Lung (tissue), 12 donors: ENCODE data around the gene SAYSD1. TPM values are rescaled to one million over a fixed set of nuclear protein-coding genes. Genes with fewer than 3 reads are reported as not detected.
A peak's percentile ranks its signal among the peaks of the same experiment; 100 is the strongest.

ENCODE experiments used
- ATAC-seq: fragments of 200-7000 bp; cut with Tn5 transposase; one replicate; pipeline ENCODE4 v1.9.1; 2020; ENCODE audit warnings: moderate number of reproducible peaks; ENCODE audit not compliant: insufficient read depth, low FRiP score
- DNase-seq, 3 donors: peaks; one replicate each; pipeline ENCODE4 v3.0.0-alpha.2; 2013 to 2017
- H3K27ac ChIP-seq, 2 donors: one replicate each; pipeline ENCODE4 v1.5.1; 2013; ENCODE audit warnings: mild to moderate bottlenecking in 2 of 2, moderate library complexity in 2 of 2, control low read depth in 1 of 2, inconsistent platforms in 1 of 2, low read depth in 1 of 2, low read length in 1 of 2
- H3K27me3 ChIP-seq, 3 donors: one replicate each; pipeline ENCODE4 v1.5.1; 2013; ENCODE audit warnings: low read length in 2 of 3; ENCODE audit not compliant: control insufficient read depth in 3 of 3, insufficient read depth in 3 of 3
- H3K36me3 ChIP-seq, 4 donors: one replicate each; pipeline ENCODE4 v1.5.1; 2013; ENCODE audit warnings: low read length in 4 of 4, mild to moderate bottlenecking in 1 of 4, moderate library complexity in 1 of 4; ENCODE audit not compliant: control insufficient read depth in 4 of 4, insufficient read depth in 4 of 4
- H3K4me1 ChIP-seq, 5 donors: one replicate each; pipeline ENCODE4 v1.5.1; 2013; ENCODE audit warnings: low read length in 5 of 5, mild to moderate bottlenecking in 2 of 5, moderate library complexity in 1 of 5; ENCODE audit not compliant: control insufficient read depth in 5 of 5, insufficient read depth in 5 of 5
- H3K4me3 ChIP-seq: one replicate; pipeline ENCODE4 v1.5.1; 2013; ENCODE audit warnings: mild to moderate bottlenecking, control low read depth, moderate library complexity
- H3K9ac ChIP-seq, 2 donors: one replicate each; pipeline ENCODE4 v1.5.1; 2013; ENCODE audit warnings: low read length in 2 of 2, control low read depth in 1 of 2; ENCODE audit not compliant: insufficient read depth in 1 of 2
- H3K9me3 ChIP-seq, 4 donors: one replicate each; pipeline ENCODE4 v1.5.1; 2013; ENCODE audit warnings: low read length in 3 of 4, mild to moderate bottlenecking in 1 of 4, moderate library complexity in 1 of 4; ENCODE audit not compliant: control insufficient read depth in 4 of 4, insufficient read depth in 3 of 4
- CTCF ChIP-seq: IDR thresholded peaks from 2 replicates; pipeline ENCODE4 v1.5.1; 2012; ENCODE audit warnings: mild to moderate bottlenecking; ENCODE audit errors: control extremely low read depth, extremely low read depth
- WGBS, 2 donors: extraction: QIAGEN DNeasy Blood & Tissue Kit; methylation state at CpG; one replicate each; pipeline ENCODE4 v1.1.7; 2013; 5-methylcytosine and 5-hydroxymethylcytosine counted together
- polyA plus RNA-seq, 2 donors: library from polyadenylated mRNA; stranded (reverse); fragments of 200-250 nt; gene quantifications; one replicate each; pipeline ENCODE4 v1.2.1, GENCODE V29; 2013
- total RNA-seq, 2 donors: library from RNA; depleted of rRNA in 1 of 2; stranded (reverse); fragments of >200 nt in 1 of 2; gene quantifications; one replicate each; pipeline ENCODE4 v1.2.1, GENCODE V29; 2014 to 2021
- donor health status: control.
- donor health status: control.
- donor health status: Bipolar disorder and iron deficiency.
- donor health status: healthy.
- donor health status: DM: yes; HTN: yes; CAD: no.

SAYSD1 gene
- total and polyA plus RNA-seq, 4 donors: 9.8 to 17.8 (median 16.5) TPM

- TF ChIP-seq CTCF: no peak
- Histone ChIP-seq H3K36me3 (no peaks in the 10 kb centered on the region), H3K4me1 (peaks cover 0 to 6% (median 0%) of the 10 kb centered on the region in 5 donors), H3K4me3 (no peak overlapping the region), H3K9ac (no peak overlapping the region), H3K9me3 (no peaks in the 10 kb centered on the region), H3K27ac (no peak overlapping the region), H3K27me3 (peaks cover 0 to 2% (median 0%) of the 10 kb centered on the region in 3 donors)
- 18 to 39% methylated on average over 3 of the region's 3 CpGs for WGBS, 2 donors
- ATAC-seq (no peak), DNase-seq (no peak)
These were observed 36.2 kb upstream of the SAYSD1 start for GRCh38 chr6:39151211-39151610.

DNA sequence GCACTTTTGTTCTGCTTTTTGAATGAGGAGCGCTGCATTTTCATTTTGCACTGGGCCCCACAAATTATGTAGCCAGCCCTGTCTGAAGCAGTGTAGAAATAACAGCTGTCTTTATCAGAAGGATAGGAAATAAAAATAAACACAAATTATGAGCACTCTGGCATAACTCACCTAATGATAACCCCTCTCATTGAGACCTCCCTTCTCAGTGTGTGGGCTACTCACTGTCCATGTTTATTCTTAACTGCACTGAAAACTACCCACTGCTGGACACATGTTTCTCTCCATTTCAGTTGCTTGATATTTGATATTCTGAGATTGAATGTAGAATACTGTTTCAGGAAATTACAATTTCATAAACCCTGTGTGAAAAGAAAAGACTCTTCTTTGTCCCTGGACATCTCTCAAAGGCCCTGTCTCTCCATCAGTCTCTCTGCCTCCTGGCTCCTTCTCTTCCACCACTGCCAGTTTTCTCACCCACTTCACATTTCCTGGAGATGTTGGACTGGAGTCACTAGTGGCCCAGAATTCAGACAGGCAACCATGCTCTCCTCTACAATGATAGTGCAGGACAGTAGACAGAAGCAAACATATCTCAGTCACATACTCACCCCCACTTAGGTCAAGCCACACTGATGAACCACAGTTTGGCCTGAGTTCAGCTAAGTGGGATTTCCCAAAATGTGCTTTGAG lies 29.6 kb upstream of the SAYSD1 start:
- no peaks in the 10 kb centered on the region for H3K36me3 ChIP-seq
- TF ChIP-seq CTCF: no peak
- H3K4me1 ChIP-seq: peaks cover 0 to 34% (median 6%) of the 10 kb centered on the region in 5 donors
- no peak overlapping the region for H3K4me3 ChIP-seq
- ATAC-seq: no peak
- H3K27me3 ChIP-seq: peaks cover 0 to 4% (median 0%) of the 10 kb centered on the region in 3 donors
- no peak overlapping the region for H3K9ac ChIP-seq
- peak in 2 of 3 donors; percentile 70 to 78 for DNase-seq
- peak overlapping the region in 1 of 2 donors; percentile 27 for H3K27ac ChIP-seq
- WGBS, 2 donors: 90 to 91% methylated on average over 1 of the region's 1 CpG
- no peaks in the 10 kb centered on the region for H3K9me3 ChIP-seq

- Histone ChIP-seq H3K9me3 (no peaks in the 10 kb centered on the region), H3K27ac (no peak overlapping the region), H3K4me1 (peaks cover 0 to 34% (median 6%) of the 10 kb centered on the region in 5 donors), H3K4me3 (no peak overlapping the region), H3K9ac (no peak overlapping the region), H3K36me3 (no peaks in the 10 kb centered on the region), H3K27me3 (peaks cover 0 to 4% (median 0%) of the 10 kb centered on the region in 3 donors)
- 51 to 58% methylated on average over 13 of the region's 13 CpGs for WGBS, 2 donors
- peak; percentile 59 to 75 (median 68) for DNase-seq
- ATAC-seq: no peak
- no peak for TF ChIP-seq CTCF
These were observed 28.4 kb upstream of the SAYSD1 start for GRCh38 chr6:39143238-39143930.
